PC-9 (cell line): ENCODE data around the gene PLB1.

Experiments
- CTCF ChIP-seq: fragments of 200-600 bp; sonication (generic); conservative IDR thresholded peaks from 2 replicates; pipeline ENCODE4 v1.6.1; 2017; ENCODE audit warnings: mixed run types, antibody characterized with exemption, mild to moderate bottlenecking, moderate library complexity
- EZH2 ChIP-seq: fragments of 200-600 bp; sonication (generic); IDR thresholded peaks from 2 replicates; pipeline ENCODE4 v1.8.0; 2017; ENCODE audit warnings: antibody characterized with exemption, low read depth

GRCh38 chr2:28692411-28692810 is 196.6 kb downstream of the PLB1 start:
- TF ChIP-seq CTCF = no peak
- TF ChIP-seq EZH2 = no peak
